G401 (cell line): ENCODE measurements around the gene DUSP10. TPM values are rescaled to one million over a fixed set of nuclear protein-coding genes. Genes with fewer than 3 reads are reported as not detected.

Experiments used
- DNase-seq: peaks from one replicate; pipeline ENCODE4 v3.0.0-alpha.2; 2015; ENCODE audit warnings: low spot score
- in situ Hi-C: cut with HindIII; loops from 2 replicates; pipeline ENCODE4 v1.10.0; 2016; ENCODE audit warnings: low sequenced_read_pairs, mixed read lengths
- total RNA-seq: library from RNA; depleted of rRNA; stranded (reverse); fragments of >200 nt; shearing (Covaris generic); gene quantifications from 2 replicates; pipeline ENCODE4 v1.2.3, GENCODE V29; 2014

DUSP10 gene
- total RNA-seq, 1 experiment from 2014 or later: not detected

GRCh38 chr1:221739018-221739676 is 2.7 kb downstream of the DUSP10 start:
- no peak for DNase-seq
- in situ Hi-C loops: no loop called here

- in situ Hi-C loops: no loop called here
These were observed 5.2 kb downstream of the DUSP10 start for GRCh38 chr1:221736714-221737113.

DNA sequence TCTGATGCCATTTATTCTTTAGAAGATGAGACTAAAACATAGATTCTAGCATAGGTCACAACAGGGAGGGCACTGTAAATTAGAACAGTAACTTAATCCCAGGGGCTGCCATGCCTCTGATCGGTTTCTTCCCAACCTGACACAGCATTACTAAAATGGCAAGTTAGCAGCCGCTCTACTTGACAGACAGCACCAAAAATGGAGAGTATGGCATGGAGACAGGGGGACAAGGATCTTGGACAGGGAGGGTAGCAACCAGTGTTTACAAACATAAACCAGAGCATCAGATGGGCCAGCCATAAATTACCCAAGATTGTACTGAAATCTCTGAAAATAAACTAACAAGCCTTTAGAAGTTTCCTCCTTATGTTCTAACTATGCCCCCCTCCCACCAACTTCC is 5.9 kb downstream of the DUSP10 start:
- in situ Hi-C loops: no loop called here
- no peak for DNase-seq

More at GRCh38 chr1:221736714-221737113, 5.2 kb downstream of the DUSP10 start:
- DNase-seq: no peak

GRCh38 chr1:221734187-221734586 is 7.7 kb downstream of the DUSP10 start:
- in situ Hi-C loops: no loop called here
- DNase-seq: no peak

- in situ Hi-C loops: no loop called here
- no peak for DNase-seq
These were observed 9.8 kb downstream of the DUSP10 start for GRCh38 chr1:221732052-221732451.

DNA sequence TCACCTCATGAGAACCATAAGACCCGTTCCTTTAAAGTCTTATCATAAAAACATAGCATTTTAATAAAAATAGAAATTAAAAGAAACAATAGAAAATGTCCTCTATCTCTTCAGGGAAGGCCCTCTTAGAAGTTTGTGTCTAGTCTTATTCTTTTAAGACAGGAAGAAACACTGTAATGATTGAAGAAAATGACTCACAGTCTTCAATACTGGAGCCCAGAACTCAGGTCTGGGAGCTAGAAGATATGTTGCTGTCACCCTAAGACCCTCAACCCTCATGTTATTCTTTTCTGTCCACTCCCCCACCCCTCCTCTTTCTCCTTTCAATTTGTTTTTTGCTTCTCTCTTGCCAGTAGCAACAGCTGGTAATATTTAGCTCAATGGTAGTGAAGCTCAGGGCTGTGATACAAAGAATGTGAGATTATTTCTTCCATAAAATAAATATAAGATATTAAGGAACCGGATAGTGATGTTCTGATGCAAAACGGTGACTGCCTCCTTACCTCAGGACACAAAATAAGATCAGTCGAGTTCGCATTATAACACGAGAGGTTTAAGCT is 12.0 kb downstream of the DUSP10 start:
- DNase-seq: no peak
- in situ Hi-C loops: no loop called here

DNA sequence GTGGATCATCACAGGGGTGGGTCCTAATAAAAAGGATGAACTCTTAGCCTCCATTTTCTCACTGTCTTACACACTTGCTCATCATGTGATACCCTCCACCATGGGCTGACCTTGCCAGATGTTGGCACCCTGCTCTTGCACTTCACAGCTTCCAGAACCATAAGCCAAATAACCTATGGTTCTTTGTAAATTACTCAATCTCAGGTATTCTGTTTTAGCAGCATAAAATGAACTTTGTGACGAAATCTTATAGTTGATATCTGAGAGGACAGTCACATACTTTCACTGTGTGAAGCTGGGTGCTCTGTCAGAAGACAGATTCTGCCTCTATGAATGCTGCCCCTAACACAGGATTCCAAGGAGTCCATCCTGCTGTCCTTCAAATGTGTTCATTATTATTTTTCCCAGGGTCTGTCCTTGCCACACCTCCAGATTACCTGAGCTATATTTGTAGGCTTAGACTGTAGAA is 13.8 kb downstream of the DUSP10 start:
- in situ Hi-C loops: no loop called here
- DNase-seq: no peak

GRCh38 chr1:221727146-221728036 is 14.5 kb downstream of the DUSP10 start:
- no peak for DNase-seq
- in situ Hi-C loops: no loop called here

- in situ Hi-C loops: no loop called here
- DNase-seq: no peak
These were observed 15.9 kb downstream of the DUSP10 start for GRCh38 chr1:221725735-221726672.

- in situ Hi-C loops: no loop called here
- no peak for DNase-seq
These were observed 16.8 kb downstream of the DUSP10 start for GRCh38 chr1:221724931-221725605.

GRCh38 chr1:221723848-221724236 is 18.0 kb downstream of the DUSP10 start:
- DNase-seq: no peak
- in situ Hi-C loops: no loop called here

- in situ Hi-C loops: no loop called here
- no peak for DNase-seq
These were observed 18.7 kb downstream of the DUSP10 start for GRCh38 chr1:221723018-221723847.

GRCh38 chr1:221722254-221723017 is 19.5 kb downstream of the DUSP10 start:
- no peak for DNase-seq
- in situ Hi-C loops: no loop called here

DNA sequence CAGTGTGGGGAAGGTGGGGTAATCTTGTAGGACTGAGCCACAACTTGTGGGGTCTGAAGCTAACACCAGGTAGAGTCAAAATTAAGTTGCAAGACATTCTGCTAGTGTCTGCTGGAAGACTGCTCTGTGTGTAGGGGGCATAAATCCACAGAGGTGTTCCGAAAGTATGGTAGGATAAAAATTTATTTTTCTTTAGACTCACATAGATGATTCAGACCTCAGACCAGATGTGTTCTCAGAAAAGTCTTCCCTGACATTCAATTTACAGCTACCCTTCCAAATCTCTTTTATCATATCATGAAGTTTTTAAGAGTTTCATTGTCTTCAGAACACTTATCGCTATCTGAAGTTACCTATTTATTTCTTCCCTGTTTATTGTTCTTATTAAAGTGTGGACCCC is 21.3 kb downstream of the DUSP10 start:
- in situ Hi-C loops: no loop called here

GRCh38 chr1:221719987-221720386 is 21.9 kb downstream of the DUSP10 start:
- DNase-seq: no peak
- in situ Hi-C loops: no loop called here

More for the DNA sequence above, 21.3 kb downstream of the DUSP10 start:
- DNase-seq: no peak

DNA sequence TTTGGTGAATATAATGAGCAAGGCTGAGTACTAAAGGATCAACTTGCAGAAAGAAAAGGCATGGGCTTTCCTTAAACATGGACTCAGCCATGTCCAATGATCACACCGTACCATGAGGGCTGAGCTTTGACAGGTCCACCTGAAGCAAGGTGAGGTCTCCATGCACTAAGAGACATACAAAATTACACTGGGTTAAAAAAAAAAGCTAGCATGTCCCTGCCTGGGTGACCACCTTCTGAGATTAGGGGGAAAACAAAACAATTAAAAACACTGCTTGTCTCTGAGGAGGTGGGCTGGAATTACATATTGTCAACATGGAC is 22.7 kb downstream of the DUSP10 start:
- in situ Hi-C loops: no loop called here
- DNase-seq: no peak
